Jurkat, Clone E6-1 (cell line): ENCODE measurements around the gene FOXO3. TPM values are rescaled to one million over a fixed set of nuclear protein-coding genes. Genes with fewer than 3 reads are reported as not detected.
"Not testable (repeated sequence)": the region's sequence is repeated elsewhere in the genome, so short reads cannot be mapped to it uniquely, and the experiment has no call there.

Source experiments
- DNase-seq: peaks from one replicate; pipeline ENCODE4 v3.0.0-alpha.2; 2011; ENCODE audit warnings: low read depth, low spot score
- H3K4me3 ChIP-seq: 2 replicates; pipeline ENCODE4 v1.5.1; 2011; ENCODE audit warnings: mild to moderate bottlenecking, low read length, control low read depth, moderate library complexity
- polyA plus RNA-seq: library from polyadenylated mRNA; unstranded; fragments of >200 nt; gene quantifications from one replicate; pipeline ENCODE4 v1.2.1, GENCODE V29; 2012; ENCODE audit warnings: missing spikeins; ENCODE audit not compliant: insufficient read length, insufficient read depth

Gene FOXO3
- polyA plus RNA-seq = 9.7 TPM

DNA sequence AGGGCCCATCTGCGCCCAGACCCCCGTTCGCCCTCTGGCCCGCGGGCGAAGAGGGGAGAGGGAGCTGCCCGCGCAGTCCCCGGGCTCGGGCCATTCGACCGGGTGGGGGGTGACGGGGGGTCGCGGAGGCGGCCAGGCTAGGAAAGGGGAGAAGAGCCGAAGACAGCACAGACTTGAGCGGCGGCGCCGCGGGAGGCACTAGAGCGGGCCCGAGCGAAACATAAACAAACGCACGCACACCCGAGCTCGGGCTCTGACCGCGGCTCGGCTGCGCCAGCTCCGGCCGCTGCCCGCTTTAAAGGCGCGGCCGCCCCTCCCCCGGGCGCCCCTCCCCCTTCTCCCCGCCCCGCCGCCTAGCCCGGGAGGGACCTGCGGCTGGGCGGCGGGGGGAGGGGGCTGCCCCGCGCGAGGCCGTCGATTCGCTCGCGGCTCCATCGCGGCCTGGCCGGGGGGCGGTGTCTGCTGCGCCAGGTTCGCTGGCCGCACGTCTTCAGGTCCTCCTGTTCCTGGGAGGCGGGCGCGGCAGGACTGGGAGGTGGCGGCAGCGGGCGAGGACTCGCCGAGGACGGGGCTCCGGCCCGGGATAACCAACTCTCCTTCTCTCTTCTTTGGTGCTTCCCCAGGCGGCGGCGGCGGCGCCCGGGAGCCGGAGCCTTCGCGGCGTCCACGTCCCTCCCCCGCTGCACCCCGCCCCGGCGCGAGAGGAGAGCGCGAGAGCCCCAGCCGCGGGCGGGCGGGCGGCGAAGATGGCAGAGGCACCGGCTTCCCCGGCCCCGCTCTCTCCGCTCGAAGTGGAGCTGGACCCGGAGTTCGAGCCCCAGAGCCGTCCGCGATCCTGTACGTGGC, at the start of gene FOXO3:
FOXO3 (plus strand) TSS at position 455 of the 846 bp plus-strand sequence; CDS start at position 747, 292 bp downstream.
- H3K4me3 ChIP-seq = peak within 1 kb of the TSS; percentile 62
- DNase-seq = no peak

DNA sequence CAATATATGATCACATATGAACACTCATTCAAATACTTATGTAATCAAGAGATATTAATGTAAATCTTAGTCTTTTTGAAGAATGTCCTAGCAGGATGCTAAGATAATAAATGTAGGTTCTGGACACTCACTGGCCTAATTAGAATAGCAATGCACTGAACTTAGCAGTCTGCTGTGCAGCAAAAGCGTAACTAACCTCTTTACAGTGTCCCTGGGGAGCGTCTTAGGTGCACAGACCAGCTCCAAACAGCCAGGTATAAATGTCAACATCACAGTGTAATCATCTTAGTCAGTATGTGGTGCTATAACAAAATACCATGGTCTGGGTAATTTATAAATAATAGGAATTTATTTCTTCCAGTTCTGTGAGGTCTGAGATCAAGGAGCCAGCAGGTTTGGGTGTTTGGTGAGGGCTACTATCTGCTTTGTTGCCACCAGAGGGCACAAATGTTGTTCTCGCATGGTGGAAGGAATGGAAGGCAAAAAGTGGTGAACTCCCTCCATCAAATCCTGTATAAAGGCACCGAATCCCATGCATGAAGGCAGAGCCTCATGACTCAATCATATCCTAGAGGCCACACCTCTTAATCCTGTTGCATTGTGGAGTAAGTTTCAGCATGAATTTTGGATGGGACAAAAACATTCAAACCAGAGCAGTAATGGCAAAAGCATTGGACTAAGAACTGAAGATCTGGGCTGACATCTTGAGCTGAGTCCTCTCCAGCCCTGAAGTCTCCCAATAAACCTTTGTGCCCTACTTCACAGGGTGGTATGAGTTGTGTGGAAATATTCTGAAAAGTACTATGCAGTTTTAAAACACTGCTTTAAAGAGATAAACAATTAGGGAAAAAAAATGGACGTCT, 41.8 kb upstream of the FOXO3 start:
- no peak overlapping the region for H3K4me3 ChIP-seq
- no peak for DNase-seq

DNA sequence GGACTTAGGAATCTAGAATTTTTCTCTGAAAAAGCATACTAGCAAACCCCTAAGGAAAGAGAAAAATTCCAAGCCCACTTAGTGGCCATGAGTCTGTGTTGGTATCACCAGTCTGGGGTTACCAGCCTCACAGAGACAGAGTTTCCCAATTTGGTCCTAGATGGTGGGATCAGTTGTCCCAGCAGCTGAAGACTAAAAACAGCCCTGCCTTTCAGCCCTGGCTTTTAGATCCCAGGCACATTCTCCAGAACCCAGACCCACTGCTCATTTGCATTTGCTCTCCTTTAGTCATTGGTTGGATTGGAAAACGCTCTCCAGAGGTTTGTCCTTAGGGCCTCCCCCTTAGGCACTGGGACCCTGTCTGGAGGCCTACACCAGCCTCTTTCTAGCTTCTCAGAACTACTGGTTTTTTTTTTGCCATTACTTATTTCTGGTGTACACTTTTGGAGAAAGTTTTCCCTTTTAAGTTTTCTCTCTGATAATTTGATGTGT, 39.1 kb upstream of the FOXO3 start:
- H3K4me3 ChIP-seq = no peak overlapping the region
- no peak for DNase-seq

DNA sequence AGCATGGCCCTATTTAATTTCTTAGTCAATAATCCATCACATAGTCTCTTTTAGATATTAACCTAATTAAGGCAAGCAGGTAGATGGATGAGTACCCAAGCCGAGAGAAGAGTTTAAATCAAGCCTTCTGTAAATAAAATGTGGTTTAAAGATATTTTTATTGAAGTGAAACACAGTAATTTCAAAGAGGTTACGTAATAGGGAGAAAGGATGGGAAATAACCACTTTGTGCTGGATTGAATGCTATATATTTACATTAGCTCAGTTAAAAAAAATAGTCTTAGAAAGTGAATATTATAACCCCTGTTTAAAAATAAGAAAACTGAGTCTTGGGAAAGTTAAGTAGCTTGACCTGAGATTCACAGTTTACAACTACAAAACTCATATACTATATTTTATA, 37.0 kb upstream of the FOXO3 start:
- DNase-seq = no peak
- H3K4me3 ChIP-seq = no peak overlapping the region

DNA sequence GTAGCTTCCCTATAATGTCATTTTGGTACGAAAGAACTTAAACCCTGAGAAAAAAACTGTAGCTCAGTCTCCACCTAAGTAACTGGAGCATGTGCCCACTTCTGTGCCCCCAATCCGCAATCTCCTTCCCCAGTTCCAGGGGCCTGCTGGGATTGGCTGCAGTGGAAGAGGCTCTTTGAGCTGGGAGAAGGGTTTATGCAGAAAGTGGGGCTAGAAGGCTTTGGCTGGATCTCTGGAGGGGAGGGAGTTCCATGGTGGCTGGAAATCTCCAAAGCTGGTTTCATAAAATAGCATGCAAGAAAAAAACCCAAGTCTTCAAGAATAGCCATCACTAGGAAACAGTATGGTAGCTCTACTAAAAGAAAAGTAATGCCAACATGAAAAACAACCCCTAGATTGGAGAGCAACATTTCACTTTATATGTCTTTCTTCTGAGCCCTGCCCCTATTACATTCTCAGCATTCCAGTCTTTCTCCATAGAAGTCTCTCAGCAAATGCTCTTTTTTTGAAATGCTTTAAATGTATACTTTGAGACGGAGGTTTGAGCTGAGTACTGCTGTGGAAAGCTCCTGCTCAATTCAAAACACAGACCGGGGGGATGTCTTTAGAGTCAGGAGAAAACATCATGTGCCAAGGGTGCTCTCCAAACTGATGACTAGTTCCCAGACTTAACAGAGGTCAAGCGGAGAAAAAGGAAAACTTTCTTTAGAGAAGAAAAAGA, 36.0 kb upstream of the FOXO3 start:
- no peak for DNase-seq
- H3K4me3 ChIP-seq = no peak overlapping the region

DNA sequence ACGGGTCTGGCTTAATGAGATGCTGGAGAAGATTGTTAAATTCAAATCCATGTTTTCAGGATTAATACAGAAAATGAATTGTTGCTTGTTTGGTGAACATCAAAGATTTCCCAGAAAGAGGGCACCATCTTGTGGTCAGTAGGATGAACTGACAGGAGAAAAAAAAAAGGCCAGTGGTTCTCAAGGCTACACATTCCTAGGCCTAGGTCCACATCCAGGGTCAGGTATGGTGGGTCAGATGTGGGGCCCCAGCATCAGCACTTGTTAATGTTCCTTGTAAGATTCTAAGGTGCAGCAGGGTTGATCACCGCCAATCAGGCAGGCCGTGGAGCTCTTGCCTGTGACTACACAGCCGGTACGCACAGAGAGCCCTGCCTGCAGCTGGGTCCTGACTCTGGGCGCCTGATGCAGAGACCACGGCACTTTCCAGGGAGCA, 34.0 kb upstream of the FOXO3 start:
- no peak overlapping the region for H3K4me3 ChIP-seq
- DNase-seq = no peak

DNA sequence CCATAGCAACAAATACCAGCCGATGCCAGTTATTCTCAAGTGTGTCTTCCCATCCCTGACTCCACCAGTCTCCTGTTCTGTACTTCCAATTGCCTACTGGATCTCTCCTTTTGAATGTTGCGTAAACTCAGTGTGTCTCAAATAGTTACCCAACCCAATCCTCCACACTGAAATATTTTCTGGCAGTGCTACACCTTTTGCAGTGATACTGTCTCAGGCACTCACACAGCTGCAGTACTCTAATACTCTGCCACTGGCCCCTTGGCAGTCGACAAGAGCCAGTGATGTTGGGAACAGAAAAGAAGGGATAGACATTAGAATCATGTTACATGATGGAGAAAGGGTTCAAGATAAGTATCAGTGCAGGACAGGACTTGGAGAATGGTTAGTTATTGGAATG, 31.8 kb upstream of the FOXO3 start:
- DNase-seq = no peak
- no peak overlapping the region for H3K4me3 ChIP-seq

DNA sequence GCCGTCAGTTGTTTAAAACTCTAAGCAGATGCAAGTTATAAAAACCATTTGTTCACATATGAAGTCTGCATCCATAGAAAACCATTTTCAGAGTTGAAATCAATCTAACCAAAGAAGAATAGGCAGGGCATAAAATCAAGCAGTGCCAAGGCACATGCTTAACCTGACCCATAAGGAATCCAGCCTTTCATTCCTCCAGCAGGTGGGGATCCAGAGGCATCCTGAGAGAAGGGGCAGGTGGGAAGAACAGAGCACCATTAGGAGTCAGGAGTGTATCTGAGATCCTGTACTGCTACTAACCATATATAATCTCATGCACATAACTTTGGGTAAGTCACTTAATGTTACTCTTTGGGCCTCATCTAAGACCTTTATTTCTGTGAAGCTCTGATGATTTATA, 29.4 kb upstream of the FOXO3 start:
- DNase-seq = no peak

DNA sequence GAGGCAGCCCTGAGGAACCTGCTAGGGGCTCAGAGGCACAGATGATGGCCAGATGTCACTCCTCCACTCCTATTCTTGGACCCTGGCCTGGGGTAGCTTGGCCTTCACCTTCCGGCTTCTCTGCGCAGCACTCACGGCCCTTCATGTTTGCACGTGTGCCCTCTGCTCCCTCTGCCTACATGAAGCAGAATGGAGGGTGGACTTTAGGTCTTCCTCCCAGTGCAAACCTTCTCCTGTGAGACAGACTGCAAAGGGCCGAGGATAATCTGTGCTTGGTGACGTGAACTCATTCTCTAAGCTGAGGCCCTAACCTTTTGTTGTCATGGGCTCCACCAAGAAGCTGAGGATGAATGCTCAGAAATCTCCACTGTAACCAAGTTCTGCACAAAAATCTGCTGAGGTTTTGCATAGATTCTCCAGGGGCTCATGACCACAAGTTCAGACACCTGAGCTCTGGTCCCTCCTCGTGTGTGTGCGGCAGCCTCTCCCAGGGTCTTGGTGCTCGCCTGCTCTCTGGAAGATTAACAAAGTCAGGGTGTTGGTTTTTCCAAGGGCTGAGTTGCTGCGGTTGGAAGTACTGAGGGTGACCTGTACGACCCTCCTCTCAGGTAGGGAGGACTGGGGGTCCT, 25.5 kb upstream of the FOXO3 start:
- H3K4me3 ChIP-seq = no peak overlapping the region
- DNase-seq = no peak

More for the DNA sequence above, 29.4 kb upstream of the FOXO3 start:
- no peak overlapping the region for H3K4me3 ChIP-seq

DNA sequence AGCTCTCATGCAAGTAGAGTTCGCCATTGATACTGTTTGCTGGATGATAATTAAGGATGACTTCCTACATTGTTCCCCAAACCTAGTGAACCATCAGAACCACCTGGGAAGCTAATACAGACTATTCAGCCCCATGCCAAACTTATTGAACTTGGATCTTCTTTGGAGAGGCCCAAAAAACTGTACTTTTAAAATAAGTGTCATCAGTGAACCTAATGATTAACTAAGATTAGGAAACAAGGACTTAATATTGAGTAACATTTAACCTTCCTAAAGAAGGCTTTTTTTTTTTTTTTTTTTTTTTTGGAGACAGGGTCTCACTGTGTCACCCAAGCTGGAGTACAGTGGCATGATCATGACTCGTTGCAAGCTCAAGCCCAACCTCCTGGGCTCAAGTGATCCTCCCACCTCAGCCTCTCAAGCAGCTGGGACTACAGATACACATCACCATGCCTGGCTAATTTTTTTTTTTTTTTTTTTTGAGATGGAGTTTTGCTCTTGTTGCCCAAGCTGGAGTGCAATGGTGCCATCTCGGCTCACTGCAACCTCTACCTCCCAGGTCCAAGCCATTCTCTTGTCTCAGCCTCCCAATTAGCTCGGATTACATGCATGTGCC, 24.7 kb upstream of the FOXO3 start:
- not testable (repeated sequence) for DNase-seq, H3K4me3 ChIP-seq

DNA sequence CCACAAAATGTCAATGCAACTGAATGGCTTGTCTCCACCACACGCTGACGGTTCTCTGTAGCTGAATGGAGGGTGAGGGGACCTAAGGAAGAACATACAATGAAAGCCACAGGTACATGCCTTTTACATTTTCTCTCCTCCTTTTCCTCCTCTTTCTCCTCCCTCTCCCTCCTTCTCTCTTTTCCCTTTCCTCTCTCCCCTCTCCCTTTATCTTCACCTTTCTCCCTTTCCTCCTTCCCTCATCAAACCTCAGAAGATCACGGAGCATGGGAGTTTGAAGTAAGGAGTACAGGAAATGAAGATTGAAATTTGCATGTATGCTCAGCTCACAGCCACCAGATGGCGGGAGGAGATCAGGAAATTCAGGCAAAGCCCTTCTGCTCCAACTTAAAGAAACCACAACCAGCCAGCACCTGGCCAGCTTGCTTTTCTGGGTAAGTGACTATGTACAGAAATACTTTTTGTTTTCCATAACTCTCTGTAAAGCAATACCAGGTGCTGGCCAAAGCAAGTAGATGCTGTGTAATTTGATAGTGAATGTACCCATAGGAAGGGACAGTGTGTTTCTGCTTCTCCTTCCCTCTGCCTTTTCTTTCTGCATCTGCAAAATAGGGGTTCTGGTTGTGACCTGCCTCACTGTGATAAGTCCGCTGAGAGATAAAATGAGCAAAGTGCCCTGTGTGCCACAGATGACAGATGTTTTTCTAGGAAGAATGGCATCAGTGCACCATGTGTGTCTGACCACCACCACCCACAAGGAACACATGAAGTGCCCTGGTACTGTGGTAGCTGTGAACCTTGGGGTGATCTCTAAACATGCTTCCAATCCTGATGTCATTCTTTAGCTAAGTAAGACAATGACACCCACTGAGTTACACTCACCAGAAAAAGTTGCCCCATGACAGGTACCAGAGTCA, 18.6 kb upstream of the FOXO3 start:
- DNase-seq = peak; percentile 91
- H3K4me3 ChIP-seq = peak overlapping the region; percentile 48

DNA sequence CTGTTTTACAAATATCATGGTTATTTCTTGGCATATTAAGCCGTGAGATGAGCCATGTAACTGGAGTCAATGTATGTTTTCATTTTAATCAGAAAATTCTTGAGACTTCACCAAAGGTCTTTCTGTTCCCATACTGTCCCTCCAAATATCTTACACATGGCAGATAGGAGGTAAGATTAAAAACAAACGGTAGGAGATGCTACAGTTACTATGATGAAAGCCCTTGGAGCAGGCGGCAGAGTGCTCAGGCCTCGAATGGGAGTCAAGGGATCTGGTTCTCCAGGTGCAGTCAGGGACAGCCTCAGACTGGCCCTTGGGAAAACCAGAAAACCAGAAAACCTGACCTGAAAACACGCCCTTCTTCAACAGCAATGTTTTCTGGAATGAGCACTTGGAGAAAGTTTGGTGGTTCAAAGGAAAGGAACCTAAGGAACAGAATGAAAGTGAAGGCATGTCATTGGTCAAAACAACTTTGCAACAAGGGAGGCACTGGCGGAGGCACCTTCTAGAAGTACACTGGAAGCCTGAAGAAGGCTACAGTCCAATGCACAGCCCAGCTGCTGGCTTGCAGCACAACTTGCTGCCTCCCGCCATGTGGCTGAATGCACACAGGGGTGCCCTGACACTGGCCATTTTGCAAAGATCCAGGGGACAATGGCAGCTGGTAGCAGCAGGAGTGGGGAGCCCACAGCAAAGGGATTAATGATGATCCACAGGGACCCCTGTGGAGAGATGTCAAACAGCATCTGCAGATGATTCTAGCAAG, 17.4 kb upstream of the FOXO3 start:
- H3K4me3 ChIP-seq = no peak overlapping the region
- no peak for DNase-seq

DNA sequence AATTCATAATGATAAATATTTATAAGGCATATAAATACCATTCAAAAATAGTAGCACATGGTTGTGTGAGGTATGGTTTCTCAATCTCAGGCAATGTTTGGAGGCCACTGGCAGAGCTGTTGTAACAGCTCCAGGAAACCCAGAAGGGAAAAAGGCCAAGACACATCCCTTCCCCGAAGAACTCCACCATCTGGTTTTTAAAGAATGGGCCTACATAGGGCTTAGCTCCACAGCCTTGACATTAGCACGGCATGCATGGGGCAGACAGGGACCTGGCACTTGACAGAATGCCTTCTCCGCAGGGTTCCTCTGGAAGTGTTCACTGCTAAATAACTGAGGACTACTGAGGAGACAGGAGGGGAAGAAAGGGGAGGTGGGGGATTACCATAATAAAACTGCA, 16.1 kb upstream of the FOXO3 start:
- no peak for DNase-seq
- no peak overlapping the region for H3K4me3 ChIP-seq

DNA sequence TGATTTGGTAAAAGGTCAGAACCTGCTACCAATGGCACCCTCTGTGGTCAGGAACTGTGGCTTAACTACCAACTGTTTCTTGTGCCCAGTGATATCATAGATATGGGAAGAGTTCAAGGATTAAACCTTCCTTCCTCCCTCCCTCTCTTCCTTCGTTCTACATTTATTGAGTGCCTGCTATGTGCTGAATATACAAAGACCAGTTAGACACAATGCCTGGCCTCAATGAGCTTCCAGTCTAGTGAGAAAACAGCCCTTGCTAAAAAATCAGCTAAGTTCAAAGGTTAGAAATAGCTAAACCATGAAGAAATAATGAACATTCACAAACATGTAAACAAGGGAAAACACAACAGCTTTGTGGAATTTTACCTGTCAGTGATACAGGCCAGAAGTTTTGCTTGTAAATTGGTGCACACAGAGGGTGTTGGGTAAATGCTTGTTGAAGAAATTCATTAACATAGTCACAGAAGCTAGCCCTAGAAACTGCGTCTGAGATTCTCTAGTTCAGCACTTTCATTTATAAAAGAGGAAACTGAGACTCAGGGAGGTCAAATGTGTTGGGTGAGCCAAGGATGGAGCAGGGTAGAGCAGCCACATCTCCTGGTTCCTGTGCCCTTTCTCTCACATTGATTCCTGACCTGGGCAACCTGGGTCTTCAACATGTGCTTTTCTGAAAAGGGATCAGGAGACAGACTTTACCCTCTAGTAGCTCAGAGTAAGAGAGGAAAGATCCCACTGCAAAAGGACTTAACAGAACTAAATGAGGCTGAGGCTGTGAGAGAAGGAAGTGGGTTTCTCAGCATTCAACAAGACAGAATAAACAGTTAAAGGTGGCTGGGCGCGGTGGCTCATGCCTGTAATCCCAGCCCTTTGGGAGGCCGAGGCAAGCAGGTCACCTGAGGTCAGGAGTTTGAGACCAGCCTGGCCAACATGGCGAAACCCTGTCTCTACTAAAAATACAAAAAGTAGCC, 14.4 kb upstream of the FOXO3 start:
- peak; percentile 71 for DNase-seq
- H3K4me3 ChIP-seq = no peak overlapping the region

DNA sequence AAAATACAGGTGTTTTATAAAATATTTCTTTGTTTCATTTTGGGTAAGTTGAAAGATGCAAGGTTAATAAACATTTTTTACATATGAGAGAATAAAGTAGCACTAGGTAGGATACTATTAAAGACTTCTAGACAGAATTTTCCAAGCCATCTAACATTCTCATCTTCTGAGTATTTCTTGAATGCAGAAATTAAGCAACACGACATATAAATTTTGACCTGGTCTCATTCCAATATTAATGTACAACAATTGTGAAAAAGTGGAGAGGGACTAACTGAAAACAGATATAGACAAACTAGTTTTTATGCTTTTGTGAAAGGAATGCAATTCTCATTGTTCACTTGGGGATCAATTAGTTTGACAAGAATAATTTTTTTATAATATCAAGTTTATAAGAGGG, 11.5 kb upstream of the FOXO3 start:
- H3K4me3 ChIP-seq = no peak overlapping the region
- DNase-seq = no peak

DNA sequence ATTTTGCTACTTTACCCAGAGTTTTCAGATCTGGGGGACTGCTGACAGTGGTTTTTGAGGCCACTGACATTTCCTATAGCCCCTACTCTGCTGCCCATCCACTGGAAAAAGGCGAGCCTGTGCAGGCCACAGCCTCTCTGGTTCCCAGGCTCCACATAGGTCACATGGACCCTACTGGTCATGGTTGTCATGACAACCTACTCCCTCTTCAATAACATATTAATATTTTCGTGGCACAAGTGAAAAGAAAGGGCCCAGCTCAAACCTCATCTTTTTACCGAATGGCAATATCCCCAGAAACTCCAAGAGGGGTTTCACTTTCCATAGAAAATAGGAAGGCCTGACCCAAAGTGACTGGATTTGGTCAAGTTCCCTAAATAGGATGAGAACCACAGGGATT, 11.0 kb upstream of the FOXO3 start:
- DNase-seq = no peak
- no peak overlapping the region for H3K4me3 ChIP-seq
